ENCODE measurements around the gene KCNB1.
"Not testable (repeated sequence)": the region's sequence is repeated elsewhere in the genome, so short reads cannot be mapped to it uniquely, and the experiment has no call there.

The KCNB1 gene

GRCh38 chr20:49319208-49319809 is 163.2 kb downstream of the KCNB1 start:
- no peak for DNase-seq (ENCODE audit: low read depth)

GRCh38 chr20:49318430-49319207 is 163.8 kb downstream of the KCNB1 start:
- no peak for DNase-seq (ENCODE audit: low read depth)

GRCh38 chr20:49318091-49318429 is 164.4 kb downstream of the KCNB1 start:
- DNase-seq (ENCODE audit: low read depth) = no peak

GRCh38 chr20:49316704-49317103 is 165.8 kb downstream of the KCNB1 start:
- DNase-seq (ENCODE audit: low read depth) = no peak

- no peak for DNase-seq (ENCODE audit: low read depth)
Measured at GRCh38 chr20:49315580-49315979, 166.9 kb downstream of the KCNB1 start.

- DNase-seq (ENCODE audit: low read depth) = not testable (repeated sequence)
Measured at GRCh38 chr20:49314052-49314451, 168.4 kb downstream of the KCNB1 start.

Measured in fibroblast of the conjunctiva (primary cell).